Heart right ventricle (tissue), 16 donors: ENCODE measurements around the gene CKS1B. TPM values are rescaled to one million over a fixed set of nuclear protein-coding genes. Genes with fewer than 3 reads are reported as not detected.

Source experiments
- ATAC-seq, 8 donors: fragments of 200-7000 bp; cut with Tn5 transposase; one replicate each; pipeline ENCODE4 v1.9.1; 2020; ENCODE audit warnings: mild to moderate bottlenecking in 8 of 8, moderate library complexity in 8 of 8, moderate number of reproducible peaks in 1 of 8
- DNase-seq, 2 donors: peaks; one replicate each; pipeline ENCODE4 v3.0.0-alpha.2; 2020
- H3K27ac ChIP-seq, 10 donors: fragments of 200-600 bp; sonication (generic) in 2 of 10; one replicate each; pipeline versions ENCODE4 v1.5.0 to v1.8.0; 2020 to 2022; ENCODE audit warnings: mild to moderate bottlenecking in 3 of 10
- H3K27me3 ChIP-seq, 7 donors: fragments of 200-600 bp; one replicate each; pipeline ENCODE4 v1.8.0; 2021 to 2022; ENCODE audit warnings: mild to moderate bottlenecking in 2 of 7
- H3K36me3 ChIP-seq, 9 donors: fragments of 200-600 bp; sonication (generic) in 1 of 9; one replicate each; pipeline versions ENCODE4 v1.5.0 to v1.8.0; 2020 to 2022; ENCODE audit warnings: mild to moderate bottlenecking in 2 of 9
- H3K4me1 ChIP-seq, 9 donors: fragments of 200-600 bp; sonication (generic) in 1 of 9; one replicate each; pipeline versions ENCODE4 v1.5.0 to v1.8.0; 2020 to 2022; ENCODE audit warnings: mild to moderate bottlenecking in 4 of 9
- H3K4me3 ChIP-seq, 10 donors: fragments of 200-600 bp; sonication (generic) in 2 of 10; one replicate each; pipeline versions ENCODE4 v1.5.0 to v1.8.0; 2020 to 2022; ENCODE audit warnings: mild to moderate bottlenecking in 7 of 10, moderate library complexity in 2 of 10
- H3K9me3 ChIP-seq, 11 donors: fragments of 200-600 bp in 10 of 11; sonication (generic) in 2 of 11; one replicate each; pipeline versions ENCODE4 v1.5.0 to v1.8.0; 2013 to 2022; ENCODE audit warnings: mild to moderate bottlenecking in 2 of 11, control low read depth in 1 of 11, moderate library complexity in 1 of 11
- whole genome bisulfite sequencing, 2 donors: extraction: QIAGEN DNeasy Blood & Tissue Kit; methylation state at CpG; one replicate each; pipeline ENCODE4 v1.1.7; 2013; ENCODE audit warnings: inconsistent platforms in 1 of 2; 5-methylcytosine and 5-hydroxymethylcytosine counted together
- intact Hi-C, 10 donors: fragments of 100-400 bp; cut with DNase I; formaldehyde crosslinking; loops; one replicate each; pipeline versions ENCODE4 v1.11.1 to v1.14.2; 2022
- polyA plus RNA-seq, 2 donors: library from polyadenylated mRNA; stranded (reverse); fragments of 200-250 nt; gene quantifications; one replicate each; pipeline ENCODE4 v1.2.3, GENCODE V29; 2013
- total RNA-seq, 10 donors: library from RNA; stranded (reverse); fragmentation: NEBNext Ultra II Directional in 3 of 10; extraction: Animal tissue kit (Norgen Biotek cat#: 25700) in 3 of 10; gene quantifications; one replicate each; pipeline versions ENCODE4 v1.2.1 to v1.2.4, GENCODE V29; 2021 to 2023
- TF ChIP-seq, protein P1 (sequence below), 9 donors: fragments of 200-600 bp; sonication (generic) in 2 of 9; IDR thresholded peaks; one replicate each; pipeline versions ENCODE4 v1.5.0 to v1.8.0; 2021 to 2022; ENCODE audit warnings: antibody characterized with exemption in 9 of 9, mild to moderate bottlenecking in 5 of 9, moderate library complexity in 1 of 9
- donor health status: Arrhythmogenic right ventricular cardiomyopathy.
- donor health status: ischemic (EF 13 %, LVEDD 7.1; RV severe dilation, severe dysfunction).
- donor health status: healthy with polysubstance abuse.
- donor health status: DM: no; HTN: yes; CAD: no.
- donor health status: DM: no; HTN: no; CAD: no.
- donor health status: ischemic (EF 25% LVEDD 6.9; RV normal size, moderate dysfunction).
- donor health status: ischemic (EF 25% LVEDD 5.7; RV mildly dilated, moderate dysfunction).
- donor health status: healthy.
- donor health status: DM: yes; HTN: yes; CAD: no.
- donor health status: Ischemic cardiomyopathy.
- donor health status: ischemic (EF 35%, LVEDD 5.7; RV mildly dilated, moderate dysfunction).
- donor health status: nonischemic (EF 11% LVEDD 7.7; RV severe dilation, severe dysfunction).
- donor health status: DM: yes; HTN: yes; CAD: no.
- donor health status: PGD.
- donor health status: ischemic (EF 29% LVEDD 5.4; RV normal size, mild dysfunction).
- donor health status: nonischemic (EF 23%, LVEDD 6.1; RV moderate dilation, normal function).

Gene CKS1B
- total and polyA plus RNA-seq, 12 donors: 4.6 to 36.7 (median 17.5) TPM

- intact Hi-C loops: loop anchor here in 4 of 10 donors (2.0 to 10.0 kb wide), 4 partner anchors 270 to 380 kb away; partner anchors contain the start of genes UBE2Q1 (in 3 of the 4) and CHRNB2 (in 1 of the 4)
- TF ChIP-seq, protein P1, sequence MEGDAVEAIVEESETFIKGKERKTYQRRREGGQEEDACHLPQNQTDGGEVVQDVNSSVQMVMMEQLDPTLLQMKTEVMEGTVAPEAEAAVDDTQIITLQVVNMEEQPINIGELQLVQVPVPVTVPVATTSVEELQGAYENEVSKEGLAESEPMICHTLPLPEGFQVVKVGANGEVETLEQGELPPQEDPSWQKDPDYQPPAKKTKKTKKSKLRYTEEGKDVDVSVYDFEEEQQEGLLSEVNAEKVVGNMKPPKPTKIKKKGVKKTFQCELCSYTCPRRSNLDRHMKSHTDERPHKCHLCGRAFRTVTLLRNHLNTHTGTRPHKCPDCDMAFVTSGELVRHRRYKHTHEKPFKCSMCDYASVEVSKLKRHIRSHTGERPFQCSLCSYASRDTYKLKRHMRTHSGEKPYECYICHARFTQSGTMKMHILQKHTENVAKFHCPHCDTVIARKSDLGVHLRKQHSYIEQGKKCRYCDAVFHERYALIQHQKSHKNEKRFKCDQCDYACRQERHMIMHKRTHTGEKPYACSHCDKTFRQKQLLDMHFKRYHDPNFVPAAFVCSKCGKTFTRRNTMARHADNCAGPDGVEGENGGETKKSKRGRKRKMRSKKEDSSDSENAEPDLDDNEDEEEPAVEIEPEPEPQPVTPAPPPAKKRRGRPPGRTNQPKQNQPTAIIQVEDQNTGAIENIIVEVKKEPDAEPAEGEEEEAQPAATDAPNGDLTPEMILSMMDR (IDR thresholded peaks at IDR 0.05): peak in 6 of 9 donors; percentile 13 to 36 (median 31)
- H3K4me3 ChIP-seq: peak overlapping the region in 9 of 10 donors; percentile 58 to 70 (median 65)
- H3K27ac ChIP-seq: peak overlapping the region; percentile 87 to 99 (median 96)
- WGBS, 2 donors: 0 to 1% methylated on average over 36 of the region's 36 CpGs
- H3K4me1 ChIP-seq: peaks cover 7 to 50% (median 32%) of the 10 kb centered on the region in 9 donors
- peaks cover 0 to 2% (median 0%) of the 10 kb centered on the region in 9 donors for H3K36me3 ChIP-seq
- H3K27me3 ChIP-seq: no peaks in the 10 kb centered on the region
- ATAC-seq (peak; percentile 86 to 94 (median 91)), DNase-seq (peak; percentile 89 to 92)
- H3K9me3 ChIP-seq: no peaks in the 10 kb centered on the region
Observed at GRCh38 chr1:154937085-154937987, 37.1 kb upstream of the CKS1B start.

- intact Hi-C loops: loop anchor here in 4 of 10 donors (2.0 to 10.0 kb wide), 4 partner anchors 271 to 381 kb away; partner anchors contain the start of genes UBE2Q1 (in 3 of the 4) and CHRNB2 (in 1 of the 4)
- Histone ChIP-seq H3K36me3 (no peaks in the 10 kb centered on the region), H3K27ac (peak overlapping the region; percentile 87 to 99 (median 96)), H3K4me3 (peak overlapping the region in 9 of 10 donors; percentile 58 to 70 (median 65)), H3K9me3 (no peaks in the 10 kb centered on the region), H3K27me3 (no peaks in the 10 kb centered on the region), H3K4me1 (peaks cover 7 to 57% (median 34%) of the 10 kb centered on the region in 9 donors)
- DNase-seq (no peak), ATAC-seq (no peak)
- 75% methylated on average over 8 of the region's 8 CpGs for WGBS, 2 donors
- TF ChIP-seq, protein P1 (IDR thresholded peaks at IDR 0.05): no peak
Observed at GRCh38 chr1:154937988-154938386, 36.5 kb upstream of the CKS1B start.

DNA sequence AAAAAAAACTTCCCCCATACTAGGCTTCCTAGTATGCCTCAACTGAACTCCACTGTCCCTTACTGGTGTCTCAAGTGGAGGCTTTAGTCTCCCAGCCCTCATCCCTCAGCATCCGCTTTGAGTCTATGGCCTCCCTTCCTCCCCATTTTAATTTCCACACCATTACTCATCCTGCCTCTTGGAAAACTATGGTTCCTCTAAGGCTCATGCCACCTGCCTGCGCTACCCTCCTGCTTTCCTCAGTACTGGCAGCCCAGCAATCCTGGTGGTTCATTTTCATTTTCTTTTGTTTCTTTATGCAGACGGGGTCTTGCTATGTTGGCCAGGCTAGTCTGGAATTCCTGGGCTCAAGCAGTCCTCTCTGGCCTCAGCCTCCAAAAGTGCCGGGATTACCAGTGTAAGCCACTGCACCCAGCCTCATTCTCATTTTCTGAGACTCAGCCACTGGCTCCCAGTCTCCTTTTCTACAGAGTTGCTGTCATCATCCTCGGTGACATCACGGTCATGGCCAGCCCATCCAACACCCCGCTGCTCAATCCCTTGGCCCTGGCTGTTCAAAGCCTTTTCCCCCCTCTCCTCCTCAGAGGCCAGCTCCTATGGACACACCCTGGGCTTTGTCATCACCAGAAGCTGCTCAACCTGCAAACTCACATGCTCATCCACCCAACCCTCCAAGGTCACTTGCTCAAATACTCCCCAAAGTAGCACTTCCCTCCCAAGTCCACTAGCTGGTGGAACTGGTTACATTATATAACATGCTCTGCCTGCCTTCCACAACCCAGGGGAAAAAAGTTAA lies 35.7 kb upstream of the CKS1B start:
- peak overlapping the region in 8 of 10 donors; percentile 95 to 99 (median 96) for H3K27ac ChIP-seq
- peaks cover 7 to 65% (median 39%) of the 10 kb centered on the region in 9 donors for H3K4me1 ChIP-seq
- no peaks in the 10 kb centered on the region for H3K27me3 ChIP-seq
- ATAC-seq (no peak), DNase-seq (no peak)
- H3K9me3 ChIP-seq: no peaks in the 10 kb centered on the region
- no peak overlapping the region for H3K4me3 ChIP-seq
- intact Hi-C loops: loop anchor here in 4 of 10 donors (5.0 to 10.0 kb wide), 3 partner anchors 272 to 382 kb away; partner anchors contain the start of genes UBE2Q1 (in 2 of the 4) and CHRNB2 (in 1 of the 4)
- no peaks in the 10 kb centered on the region for H3K36me3 ChIP-seq
- 93 to 95% methylated on average over 7 of the region's 7 CpGs for WGBS, 2 donors
- TF ChIP-seq, protein P1 (IDR thresholded peaks at IDR 0.05): no peak

DNA sequence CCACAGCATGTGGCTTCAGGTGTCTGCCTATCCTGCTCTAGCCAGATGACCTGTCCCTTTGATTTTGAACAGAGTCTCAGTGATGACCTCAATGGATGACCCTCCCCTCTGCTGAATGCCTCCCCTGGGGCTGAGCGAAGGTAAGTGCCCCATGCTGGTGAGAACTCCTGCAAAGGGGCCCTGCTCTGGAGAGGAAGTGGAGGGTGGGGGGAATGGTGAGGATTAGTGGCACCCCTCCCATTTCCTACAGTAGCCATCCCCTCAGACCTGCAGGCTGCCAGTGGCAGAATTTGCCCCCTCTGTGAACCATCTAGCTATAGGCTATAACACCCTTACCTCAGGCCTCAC lies 34.3 kb upstream of the CKS1B start:
- no peak overlapping the region for H3K27ac ChIP-seq

More for the DNA sequence above, 34.3 kb upstream of the CKS1B start:
- WGBS, 2 donors: 88 to 100% methylated on average over 1 of the region's 1 CpG
- Histone ChIP-seq H3K9me3 (no peaks in the 10 kb centered on the region), H3K4me1 (peaks cover 7 to 72% (median 42%) of the 10 kb centered on the region in 9 donors), H3K27me3 (no peaks in the 10 kb centered on the region), H3K36me3 (peaks cover 0 to 7% (median 0%) of the 10 kb centered on the region in 9 donors), H3K4me3 (no peak overlapping the region)
- no peak for DNase-seq
- intact Hi-C loops: no loop called here
- TF ChIP-seq, protein P1 (IDR thresholded peaks at IDR 0.05): no peak
- ATAC-seq: no peak
